Measurements from ENCODE around the gene HOMEZ.
A peak's percentile ranks its signal among the peaks of the same experiment; 100 is the strongest.
"Not testable (repeated sequence)": the region's sequence is repeated elsewhere in the genome, so short reads cannot be mapped to it uniquely, and the experiment has no call there.

The HOMEZ gene

DNA sequence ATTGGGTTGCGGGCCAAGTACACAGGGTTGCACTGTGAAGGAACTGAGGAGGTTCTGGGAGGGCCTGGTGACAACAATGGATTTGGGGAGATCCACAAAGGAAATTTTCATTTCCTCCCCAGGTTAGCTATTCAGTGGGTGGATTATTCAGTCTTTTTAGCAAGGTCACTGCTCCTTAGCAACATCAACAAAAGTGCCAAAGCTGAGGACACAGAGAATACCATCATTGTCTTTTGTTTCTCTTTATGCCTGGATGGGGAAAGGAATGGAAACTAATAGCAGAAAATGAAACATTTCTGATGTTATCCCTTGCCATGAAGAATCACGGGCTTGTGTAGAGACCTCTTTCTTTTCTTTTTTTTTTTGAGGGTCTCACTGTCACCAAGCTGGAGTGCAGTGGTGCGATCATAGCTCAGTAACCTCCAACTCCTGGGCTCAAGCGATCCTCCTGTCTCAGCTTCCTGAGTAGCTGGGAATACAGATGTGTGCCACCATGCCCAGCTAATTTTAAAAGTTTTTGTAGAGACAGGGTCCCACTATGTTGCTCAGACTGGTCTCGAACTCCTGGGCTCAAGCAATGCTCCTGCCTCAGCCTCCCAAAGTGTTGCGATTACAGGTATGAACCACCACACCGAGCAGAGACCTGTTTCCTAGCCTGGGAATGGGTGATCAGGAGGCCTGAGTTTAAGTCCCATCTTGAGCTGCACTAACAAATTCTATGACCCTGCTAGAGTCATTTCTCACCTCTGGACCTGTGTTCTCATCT, 10.3 kb upstream of the HOMEZ start:
- peaks cover 18% of the 10 kb centered on the region for H3K4me1 ChIP-seq (ENCODE audit: control insufficient read depth, insufficient read depth, low read length, poor library complexity, severe bottlenecking)
- 89 to 91% methylated on average over 6 of the region's 7 CpGs for whole genome bisulfite sequencing, 2 experiments (ENCODE audit: insufficient coverage in 2 of 2)
- H3K27ac ChIP-seq (ENCODE audit: low read depth, low read length, severe bottlenecking): no peak overlapping the region

DNA sequence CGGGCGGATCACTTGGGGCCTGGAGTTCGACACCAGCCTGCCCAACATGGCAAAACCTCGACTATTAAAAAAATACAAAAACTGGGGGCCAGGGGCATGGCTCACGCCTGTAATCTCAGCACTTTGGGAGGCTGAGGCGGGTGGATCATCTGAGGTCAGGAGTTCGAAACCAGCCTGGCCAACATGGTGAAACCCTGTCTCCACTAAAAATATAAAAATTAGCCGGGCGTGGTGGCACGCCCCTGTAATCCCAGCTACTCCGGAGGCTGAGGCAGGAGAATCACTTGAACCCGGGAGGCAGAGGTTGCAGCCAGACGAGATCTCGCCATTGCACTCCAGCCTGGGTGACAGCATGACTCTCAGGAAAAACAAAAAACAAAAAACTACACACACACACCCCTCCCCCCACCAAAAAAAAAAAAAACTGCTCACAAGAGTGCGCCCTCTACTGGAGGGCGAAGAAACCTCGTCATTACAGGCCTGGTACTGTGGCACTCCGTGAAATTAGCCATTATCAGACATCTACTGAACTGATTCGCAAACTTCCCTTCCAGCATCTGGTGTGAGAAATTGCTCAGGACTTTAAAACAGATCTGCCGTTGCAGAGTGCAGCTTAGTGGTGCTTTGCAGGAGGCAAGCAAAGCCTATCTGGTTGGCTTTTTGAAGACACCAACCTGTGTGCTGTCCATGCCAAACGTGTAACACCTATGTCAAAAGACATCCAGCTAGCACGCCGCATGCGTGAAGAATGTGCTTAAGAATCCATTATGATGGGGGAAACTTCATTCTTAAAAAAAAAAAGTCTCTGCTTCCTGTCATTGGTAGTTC, 9.0 kb upstream of the HOMEZ start:
- Histone ChIP-seq H3K4me1 (ENCODE audit: control insufficient read depth, insufficient read depth, low read length, poor library complexity, severe bottlenecking) (peaks cover 13% of the 10 kb centered on the region), H3K27ac (ENCODE audit: low read depth, low read length, severe bottlenecking) (no peak overlapping the region), H3K36me3 (ENCODE audit: control insufficient read depth, insufficient read depth, low read length) (peaks cover 8% of the 10 kb centered on the region), H3K9me3 (ENCODE audit: control insufficient read depth, low read length) (no peaks in the 10 kb centered on the region), H3K4me3 (ENCODE audit: extremely low read depth, insufficient read depth, low read length, poor library complexity, severe bottlenecking) (no peak overlapping the region)
- WGBS, 2 experiments (ENCODE audit: insufficient coverage in 2 of 2): 44 to 46% methylated on average over 12 to 21 of the region's 24 CpGs

More for the DNA sequence above, 10.3 kb upstream of the HOMEZ start:
- H3K4me3 ChIP-seq (ENCODE audit: extremely low read depth, insufficient read depth, low read length, poor library complexity, severe bottlenecking): no peak overlapping the region
- peaks cover 8% of the 10 kb centered on the region for H3K36me3 ChIP-seq (ENCODE audit: control insufficient read depth, insufficient read depth, low read length)
- H3K9me3 ChIP-seq (ENCODE audit: control insufficient read depth, low read length): no peaks in the 10 kb centered on the region

DNA sequence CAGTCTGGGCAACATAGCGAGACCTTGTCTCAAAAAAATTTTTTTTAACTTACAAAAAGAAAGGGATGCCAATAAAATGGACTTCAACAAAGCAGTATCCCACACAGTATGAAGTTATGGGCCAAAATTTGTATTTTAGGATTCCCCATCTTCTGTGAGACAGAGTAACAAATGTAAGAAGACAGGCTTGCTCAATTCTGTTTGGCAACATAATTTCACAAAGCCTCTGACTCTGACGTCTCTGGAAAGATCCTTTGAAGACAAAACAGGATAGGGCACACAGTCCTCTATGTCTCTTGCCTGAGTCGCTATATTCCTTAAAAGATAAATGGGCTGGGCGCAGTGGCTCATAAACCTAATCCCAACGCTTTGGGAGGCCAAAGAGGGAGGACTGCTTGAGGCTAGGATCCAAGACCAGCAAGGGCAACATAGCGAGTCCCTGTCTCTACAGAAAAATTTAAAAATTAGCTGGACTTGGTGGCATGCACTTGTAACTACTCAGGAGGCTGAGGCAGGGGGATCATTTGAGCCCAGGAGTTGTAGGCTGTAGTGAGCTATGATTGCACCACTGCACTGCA, 1.1 kb upstream of the HOMEZ start:
- whole genome bisulfite sequencing, 2 experiments (ENCODE audit: insufficient coverage in 2 of 2): 79% methylated on average over 5 of the region's 6 CpGs
- H3K27ac ChIP-seq (ENCODE audit: low read depth, low read length, severe bottlenecking): peak overlapping the region; percentile 93
- H3K36me3 ChIP-seq (ENCODE audit: control insufficient read depth, insufficient read depth, low read length): no peaks in the 10 kb centered on the region
- no peaks in the 10 kb centered on the region for H3K9me3 ChIP-seq (ENCODE audit: control insufficient read depth, low read length)
- H3K4me1 ChIP-seq (ENCODE audit: control insufficient read depth, insufficient read depth, low read length, poor library complexity, severe bottlenecking): peaks cover 4% of the 10 kb centered on the region
- peak overlapping the region; percentile 74 for H3K4me3 ChIP-seq (ENCODE audit: extremely low read depth, insufficient read depth, low read length, poor library complexity, severe bottlenecking)

DNA sequence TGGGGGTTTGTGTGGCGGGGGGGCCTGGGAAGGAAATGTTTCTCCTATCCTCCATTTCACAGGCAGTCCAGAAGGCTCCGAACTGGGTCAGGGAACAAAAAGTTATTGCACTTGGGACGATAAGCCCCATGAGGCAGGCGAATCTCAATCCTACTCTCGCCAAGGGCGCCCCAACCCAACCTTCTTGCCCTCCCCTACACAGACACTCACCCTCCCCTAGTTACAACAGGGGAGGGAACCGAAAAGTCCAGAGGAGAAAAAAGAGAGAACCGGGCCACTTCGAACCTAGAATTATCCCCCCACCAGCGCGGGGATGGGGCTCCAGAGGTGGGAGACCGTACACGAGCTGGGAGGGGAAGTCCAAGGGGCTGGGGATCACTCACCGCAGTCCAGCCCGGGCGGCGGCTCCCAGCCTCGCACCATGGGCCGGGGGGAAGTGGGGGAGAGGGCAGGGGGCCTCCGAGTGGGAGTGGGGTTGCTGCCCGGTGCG, 357 bp downstream of the HOMEZ start:
- H3K9me3 ChIP-seq (ENCODE audit: control insufficient read depth, low read length): no peaks in the 10 kb centered on the region
- H3K4me3 ChIP-seq (ENCODE audit: extremely low read depth, insufficient read depth, low read length, poor library complexity, severe bottlenecking): peak overlapping the region; percentile 74
- H3K36me3 ChIP-seq (ENCODE audit: control insufficient read depth, insufficient read depth, low read length): peaks cover 8% of the 10 kb centered on the region
- H3K27ac ChIP-seq (ENCODE audit: low read depth, low read length, severe bottlenecking): no peak overlapping the region
- peaks cover 4% of the 10 kb centered on the region for H3K4me1 ChIP-seq (ENCODE audit: control insufficient read depth, insufficient read depth, low read length, poor library complexity, severe bottlenecking)
- WGBS, 2 experiments (ENCODE audit: insufficient coverage in 2 of 2): 0 to 1% methylated on average over 4 to 12 of the region's 22 CpGs

- Histone ChIP-seq H3K27ac (ENCODE audit: low read depth, low read length, severe bottlenecking) (no peak overlapping the region), H3K4me1 (ENCODE audit: control insufficient read depth, insufficient read depth, low read length, poor library complexity, severe bottlenecking) (peaks cover 4% of the 10 kb centered on the region), H3K36me3 (ENCODE audit: control insufficient read depth, insufficient read depth, low read length) (peaks cover 12% of the 10 kb centered on the region), H3K9me3 (ENCODE audit: control insufficient read depth, low read length) (no peaks in the 10 kb centered on the region), H3K4me3 (ENCODE audit: extremely low read depth, insufficient read depth, low read length, poor library complexity, severe bottlenecking) (peak overlapping the region; percentile 74)
- 83 to 100% methylated on average over 2 to 3 of the region's 9 CpGs for WGBS, 2 experiments (ENCODE audit: insufficient coverage in 2 of 2)
Measured at GRCh38 chr14:23284654-23285529, 1.0 kb downstream of the HOMEZ start.

DNA sequence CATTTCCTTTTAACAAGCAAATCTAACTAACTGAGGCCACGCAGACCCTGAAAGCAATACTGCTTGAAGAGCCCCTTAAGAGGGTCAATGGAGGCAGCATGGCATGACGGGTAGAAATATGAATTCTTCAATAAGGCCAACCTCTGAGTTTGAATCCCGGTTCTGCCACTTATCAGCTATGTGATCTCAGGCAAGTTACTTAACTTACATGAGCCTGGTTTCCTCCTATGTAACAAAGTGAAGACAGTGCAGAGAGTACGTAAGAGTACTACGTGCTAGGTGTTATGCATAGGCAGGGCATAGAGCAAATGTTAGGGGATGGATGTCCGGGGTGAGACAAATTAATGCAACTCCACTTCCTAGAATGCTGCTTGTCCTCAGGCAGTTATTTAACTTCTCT, 4.7 kb downstream of the HOMEZ start:
- Histone ChIP-seq H3K9me3 (ENCODE audit: control insufficient read depth, low read length) (peaks cover 3% of the 10 kb centered on the region), H3K36me3 (ENCODE audit: control insufficient read depth, insufficient read depth, low read length) (peaks cover 22% of the 10 kb centered on the region), H3K4me3 (ENCODE audit: extremely low read depth, insufficient read depth, low read length, poor library complexity, severe bottlenecking) (no peak overlapping the region), H3K27ac (ENCODE audit: low read depth, low read length, severe bottlenecking) (no peak overlapping the region), H3K4me1 (ENCODE audit: control insufficient read depth, insufficient read depth, low read length, poor library complexity, severe bottlenecking) (no peaks in the 10 kb centered on the region)
- WGBS, 2 experiments (ENCODE audit: insufficient coverage in 2 of 2): 96 to 97% methylated on average over 5 to 6 of the region's 6 CpGs

DNA sequence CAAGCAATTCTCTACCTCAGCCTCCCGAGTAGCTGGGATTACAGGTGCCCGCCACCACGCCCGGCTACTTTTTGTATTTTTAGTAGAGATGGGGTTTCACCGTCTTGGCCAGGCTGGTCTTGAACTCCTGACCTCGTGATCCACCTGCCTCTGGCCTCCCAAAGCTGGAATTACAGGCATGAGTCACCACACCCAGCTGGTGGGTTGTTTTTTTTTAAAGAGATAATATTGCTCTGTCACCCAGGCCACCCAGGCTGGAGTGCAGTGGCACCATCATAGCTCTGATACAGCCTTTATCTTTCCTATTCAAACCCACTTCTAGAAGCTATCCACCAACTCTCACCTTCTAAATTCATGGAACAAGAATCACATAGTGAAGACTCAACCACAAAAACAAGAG, 8.0 kb downstream of the HOMEZ start:
- not testable (repeated sequence) for H3K27ac ChIP-seq (ENCODE audit: low read depth, low read length, severe bottlenecking); H3K4me3 ChIP-seq (ENCODE audit: extremely low read depth, insufficient read depth, low read length, poor library complexity, severe bottlenecking); H3K9me3 ChIP-seq (ENCODE audit: control insufficient read depth, low read length); H3K4me1 ChIP-seq (ENCODE audit: control insufficient read depth, insufficient read depth, low read length, poor library complexity, severe bottlenecking)
- WGBS, 2 experiments (ENCODE audit: insufficient coverage in 2 of 2): 97 to 100% methylated on average over 2 to 6 of the region's 6 CpGs
- H3K36me3 ChIP-seq (ENCODE audit: control insufficient read depth, insufficient read depth, low read length): peaks cover 31% of the 10 kb centered on the region

GRCh38 chr14:23277189-23277588, 8.7 kb downstream of the HOMEZ start:
- 90 to 98% methylated on average over 2 to 3 of the region's 3 CpGs for WGBS, 2 experiments (ENCODE audit: insufficient coverage in 2 of 2)
- Histone ChIP-seq H3K27ac (ENCODE audit: low read depth, low read length, severe bottlenecking) (no peak overlapping the region), H3K9me3 (ENCODE audit: control insufficient read depth, low read length) (peaks cover 3% of the 10 kb centered on the region), H3K36me3 (ENCODE audit: control insufficient read depth, insufficient read depth, low read length) (peaks cover 31% of the 10 kb centered on the region), H3K4me3 (ENCODE audit: extremely low read depth, insufficient read depth, low read length, poor library complexity, severe bottlenecking) (no peak overlapping the region), H3K4me1 (ENCODE audit: control insufficient read depth, insufficient read depth, low read length, poor library complexity, severe bottlenecking) (no peaks in the 10 kb centered on the region)

- Histone ChIP-seq H3K9me3 (ENCODE audit: control insufficient read depth, low read length) (peaks cover 3% of the 10 kb centered on the region), H3K27ac (ENCODE audit: low read depth, low read length, severe bottlenecking) (no peak overlapping the region), H3K36me3 (ENCODE audit: control insufficient read depth, insufficient read depth, low read length) (peaks cover 24% of the 10 kb centered on the region), H3K4me3 (ENCODE audit: extremely low read depth, insufficient read depth, low read length, poor library complexity, severe bottlenecking) (no peak overlapping the region), H3K4me1 (ENCODE audit: control insufficient read depth, insufficient read depth, low read length, poor library complexity, severe bottlenecking) (no peaks in the 10 kb centered on the region)
- WGBS, 2 experiments (ENCODE audit: insufficient coverage in 2 of 2): 79 to 90% methylated on average over 2 of the region's 2 CpGs
Measured at GRCh38 chr14:23275412-23275811, 10.5 kb downstream of the HOMEZ start.

DNA sequence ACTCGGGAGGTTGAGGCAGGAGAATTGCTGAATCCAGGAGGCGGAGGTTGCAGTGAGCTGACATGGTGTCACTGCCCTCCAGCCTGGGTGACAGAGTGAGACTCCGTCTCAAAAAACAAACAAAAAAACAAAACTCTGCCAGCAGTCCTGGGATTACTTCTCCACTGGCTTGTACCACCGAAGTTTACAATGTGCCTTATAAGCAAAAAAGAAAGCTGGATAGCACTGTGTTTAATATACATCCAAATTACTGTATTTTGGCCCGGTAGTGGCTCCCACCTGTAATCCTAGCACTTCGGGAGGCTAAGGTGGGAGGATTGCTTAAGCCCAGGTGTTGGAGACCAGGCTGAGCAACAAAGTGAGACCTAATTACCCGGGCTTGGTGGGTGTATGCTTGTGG, 16.7 kb downstream of the HOMEZ start:
- no peak overlapping the region for H3K4me3 ChIP-seq (ENCODE audit: extremely low read depth, insufficient read depth, low read length, poor library complexity, severe bottlenecking)
- no peaks in the 10 kb centered on the region for H3K4me1 ChIP-seq (ENCODE audit: control insufficient read depth, insufficient read depth, low read length, poor library complexity, severe bottlenecking)
- no peaks in the 10 kb centered on the region for H3K36me3 ChIP-seq (ENCODE audit: control insufficient read depth, insufficient read depth, low read length)
- H3K9me3 ChIP-seq (ENCODE audit: control insufficient read depth, low read length): no peaks in the 10 kb centered on the region
- H3K27ac ChIP-seq (ENCODE audit: low read depth, low read length, severe bottlenecking): no peak overlapping the region
- WGBS, 2 experiments (ENCODE audit: insufficient coverage in 2 of 2): 95 to 97% methylated on average over 3 of the region's 7 CpGs
